ENCODE measurements around the gene SPATA45. TPM values are rescaled to one million over a fixed set of nuclear protein-coding genes. Genes with fewer than 3 reads are reported as not detected.
A peak's percentile ranks its signal among the peaks of the same experiment; 100 is the strongest.

The SPATA45 gene
- total and polyA plus RNA-seq, 4 donors = 0.28 TPM; not detected in 3

- no peak overlapping the region for H3K4me3 ChIP-seq (ENCODE audit: low read depth in 1 of 3, low read length in 3 of 3)
- TF ChIP-seq ZBTB33 (IDR thresholded peaks at IDR 0.05) (no peak), FOXA2 (IDR thresholded peaks at IDR 0.05) (no peak), SP1 (IDR thresholded peaks at IDR 0.05) (no peak), REST (IDR thresholded peaks at IDR 0.05) (no peak), NR2F2 (IDR thresholded peaks at IDR 0.05) (no peak), YY1 (IDR thresholded peaks at IDR 0.05) (no peak), RXRA (IDR thresholded peaks at IDR 0.05) (no peak), HNF4A (conservative IDR thresholded peaks at IDR 0.05) (no peak), EGR1 (IDR thresholded peaks at IDR 0.05; ENCODE audit: low read depth in 2 of 2) (no peak), GABPA (IDR thresholded peaks at IDR 0.05 in 1 of 2, conservative IDR thresholded peaks at IDR 0.05 in 1 of 2) (no peak)
- H3K27me3 ChIP-seq (ENCODE audit: control insufficient read depth in 4 of 4, insufficient read depth in 4 of 4, low read length in 3 of 4) = no peaks in the 10 kb centered on the region
- no peak overlapping the region for H3K27ac ChIP-seq (ENCODE audit: low read depth in 1 of 2, low read length in 2 of 2)
- H3K9me3 ChIP-seq (ENCODE audit: control insufficient read depth in 4 of 4, low read length in 3 of 4) = no peaks in the 10 kb centered on the region
- DNase-seq (ENCODE audit: low spot score) = no peak
- peaks cover 0 to 2% (median under 1%) of the 10 kb centered on the region in 4 donors for H3K36me3 ChIP-seq (ENCODE audit: control insufficient read depth in 4 of 4, insufficient read depth in 3 of 4, low read depth in 1 of 4, low read length in 3 of 4)
- H3K4me1 ChIP-seq (ENCODE audit: control insufficient read depth in 4 of 4, insufficient read depth in 4 of 4, low read length in 3 of 4) = peaks cover 4 to 15% (median 12%) of the 10 kb centered on the region in 4 donors
- no peak overlapping the region for H3K9ac ChIP-seq (ENCODE audit: low read depth in 1 of 2, low read length in 2 of 2)
- WGBS = 91% methylated on average over 5 of the region's 5 CpGs
Observed at GRCh38 chr1:212860713-212861581, 13.5 kb upstream of the SPATA45 start.

GRCh38 chr1:212858461-212859265, 11.2 kb upstream of the SPATA45 start:
- Histone ChIP-seq H3K9me3 (ENCODE audit: control insufficient read depth in 4 of 4, low read length in 3 of 4) (no peaks in the 10 kb centered on the region), H3K4me1 (ENCODE audit: control insufficient read depth in 4 of 4, insufficient read depth in 4 of 4, low read length in 3 of 4) (peaks cover 4 to 15% (median 12%) of the 10 kb centered on the region in 4 donors), H3K27ac (ENCODE audit: low read depth in 1 of 2, low read length in 2 of 2) (peak overlapping the region; percentile 79 to 81), H3K4me3 (ENCODE audit: low read depth in 1 of 3, low read length in 3 of 3) (peak overlapping the region; percentile 60 to 93 (median 93)), H3K9ac (ENCODE audit: low read depth in 1 of 2, low read length in 2 of 2) (peak overlapping the region in 1 of 2 donors; percentile 72), H3K27me3 (ENCODE audit: control insufficient read depth in 4 of 4, insufficient read depth in 4 of 4, low read length in 3 of 4) (no peaks in the 10 kb centered on the region), H3K36me3 (ENCODE audit: control insufficient read depth in 4 of 4, insufficient read depth in 3 of 4, low read depth in 1 of 4, low read length in 3 of 4) (peaks cover 0 to under 1% (median 0%) of the 10 kb centered on the region in 4 donors)
- WGBS = 11% methylated on average over 54 of the region's 54 CpGs
- DNase-seq (ENCODE audit: low spot score) = peak; percentile 47
- TF ChIP-seq MAX (IDR thresholded peaks at IDR 0.05) = no peak

All from liver (tissue), 9 donors.